ENCODE results near the gene REXO4.
"Not testable (repeated sequence)": the region's sequence is repeated elsewhere in the genome, so short reads cannot be mapped to it uniquely, and the experiment has no call there.

Gene REXO4

DNA sequence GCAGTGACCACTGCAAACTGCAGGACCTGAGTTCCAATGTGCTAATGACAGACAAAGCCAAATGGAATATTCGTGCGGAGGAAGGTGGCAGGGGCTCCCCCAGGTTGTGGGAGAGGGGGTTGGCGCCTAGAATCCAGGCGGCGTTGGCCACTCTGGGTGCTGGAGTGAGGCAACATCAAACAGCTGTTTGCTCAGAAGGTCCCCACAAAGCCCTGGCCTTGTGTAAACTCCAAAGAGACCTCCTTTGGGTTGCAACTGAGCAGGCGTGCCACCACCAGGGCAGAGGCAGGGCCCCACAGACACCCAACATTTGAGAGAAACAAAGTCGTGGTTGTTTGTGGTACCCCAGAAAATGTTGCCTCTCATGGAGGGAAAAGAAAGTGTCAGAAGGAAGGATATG lies 27.1 kb downstream of the REXO4 start:
- no peak for DNase-seq (ENCODE audit: extremely low read depth in 1 of 2, low read depth in 1 of 2)

DNA sequence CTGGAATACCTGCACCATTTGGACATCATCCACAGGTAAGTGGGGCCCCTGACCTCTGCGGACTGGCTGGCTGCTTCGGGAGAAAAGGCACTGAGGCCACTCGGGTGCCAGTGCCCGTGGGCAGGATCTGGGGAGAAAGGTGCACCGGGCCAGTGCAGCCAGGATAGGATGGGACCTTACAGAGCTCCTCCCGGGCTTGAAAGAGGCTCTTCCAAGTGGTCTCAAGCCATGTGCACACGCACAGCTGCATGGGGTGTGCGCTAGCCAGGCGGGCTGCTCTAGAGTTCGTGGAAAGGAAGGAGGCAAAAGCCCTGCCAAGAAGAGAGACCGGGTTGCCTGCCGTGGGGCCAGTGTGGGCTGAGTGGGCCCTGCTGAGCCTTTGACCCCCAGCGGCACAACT lies 28.2 kb downstream of the REXO4 start:
- DNase-seq (ENCODE audit: extremely low read depth in 1 of 2, low read depth in 1 of 2), result no peak

DNA sequence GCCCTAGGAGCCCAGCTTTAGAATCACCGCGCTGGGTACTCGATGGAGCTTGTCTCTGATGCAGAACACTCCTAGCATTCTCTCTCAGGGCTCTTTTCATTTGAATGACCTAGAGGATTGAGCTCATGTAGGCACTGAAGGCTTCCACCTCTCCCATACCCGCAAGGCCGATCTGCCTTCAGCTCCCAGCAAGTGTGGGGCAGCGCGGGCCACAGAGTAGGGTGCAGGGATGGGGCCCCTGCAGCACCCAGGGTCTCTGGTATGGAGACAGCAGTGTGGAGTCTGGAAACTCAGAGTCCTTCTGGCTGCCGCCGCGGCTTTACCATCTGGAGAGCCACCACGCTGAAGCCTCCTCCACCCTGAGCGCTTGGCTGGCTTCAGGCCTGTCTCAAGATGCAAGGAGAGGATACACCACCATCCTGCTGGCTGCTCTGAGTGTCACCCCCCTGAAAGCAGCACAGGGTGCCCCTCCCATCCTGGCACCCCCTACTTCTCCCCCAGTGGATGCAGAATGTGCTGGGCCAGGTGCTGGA lies 28.7 kb downstream of the REXO4 start:
- DNase-seq (ENCODE audit: extremely low read depth in 1 of 2, low read depth in 1 of 2), result no peak

DNA sequence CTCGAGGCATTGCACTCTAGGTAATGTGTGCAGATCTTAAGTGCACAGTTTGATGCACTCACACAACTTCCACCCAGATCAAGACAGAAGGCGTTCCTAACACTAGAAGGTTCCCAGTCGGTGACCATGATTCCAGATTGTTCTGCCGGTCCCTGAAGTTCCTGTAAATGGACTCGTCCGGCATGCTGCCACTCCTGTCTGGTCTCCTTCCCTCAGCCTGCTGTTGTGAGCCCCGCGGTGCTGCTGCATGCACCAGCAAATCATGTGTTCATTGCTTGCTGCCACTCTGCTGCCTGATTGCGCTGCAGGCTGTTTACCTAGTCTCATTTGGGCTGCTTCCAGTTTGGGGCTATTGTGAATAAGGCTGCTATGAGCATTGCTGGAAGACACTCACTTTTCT lies 30.1 kb downstream of the REXO4 start:
- DNase-seq (ENCODE audit: extremely low read depth in 1 of 2, low read depth in 1 of 2), result no peak

DNA sequence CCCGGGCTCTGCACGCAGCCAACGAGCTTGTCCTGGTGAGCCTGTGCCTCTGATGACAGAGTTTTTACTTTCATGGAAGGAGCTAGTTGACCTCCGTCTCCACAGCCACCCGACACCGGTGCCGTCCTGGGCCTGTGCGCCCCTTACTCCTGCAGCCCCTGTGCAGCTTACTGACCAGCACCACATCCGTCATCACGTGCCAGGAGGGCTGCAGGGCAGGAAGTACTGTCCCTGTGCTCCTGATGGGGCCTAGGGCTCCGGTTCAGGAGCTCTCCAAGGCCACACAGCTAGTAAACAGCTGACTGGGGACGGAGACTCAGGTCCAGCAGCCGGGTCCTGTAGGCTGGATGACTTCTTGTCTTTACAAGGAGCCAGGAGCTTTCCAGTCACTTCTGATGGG lies 31.5 kb downstream of the REXO4 start:
- no peak for DNase-seq (ENCODE audit: extremely low read depth in 1 of 2, low read depth in 1 of 2)

DNA sequence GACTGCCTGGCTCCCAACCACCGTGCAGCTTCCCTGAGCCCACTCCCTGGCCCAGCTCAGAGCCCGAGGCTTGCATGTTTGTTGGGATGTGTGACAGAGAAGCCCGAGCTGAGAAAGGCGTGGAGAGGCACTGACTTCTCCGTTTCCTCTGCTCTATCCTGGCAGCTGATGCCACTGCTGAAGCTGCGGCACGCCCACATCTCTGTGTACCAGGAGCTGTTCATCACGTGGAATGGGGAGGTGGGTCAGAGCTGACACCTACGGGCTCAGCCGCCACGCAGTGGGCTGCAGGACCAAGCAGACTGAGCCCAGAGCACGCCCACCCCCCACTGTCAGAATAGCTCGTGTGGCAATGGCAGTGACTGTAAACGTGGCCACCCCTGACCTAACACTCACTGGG lies 32.4 kb downstream of the REXO4 start:
- no peak for DNase-seq (ENCODE audit: extremely low read depth in 1 of 2, low read depth in 1 of 2)

DNA sequence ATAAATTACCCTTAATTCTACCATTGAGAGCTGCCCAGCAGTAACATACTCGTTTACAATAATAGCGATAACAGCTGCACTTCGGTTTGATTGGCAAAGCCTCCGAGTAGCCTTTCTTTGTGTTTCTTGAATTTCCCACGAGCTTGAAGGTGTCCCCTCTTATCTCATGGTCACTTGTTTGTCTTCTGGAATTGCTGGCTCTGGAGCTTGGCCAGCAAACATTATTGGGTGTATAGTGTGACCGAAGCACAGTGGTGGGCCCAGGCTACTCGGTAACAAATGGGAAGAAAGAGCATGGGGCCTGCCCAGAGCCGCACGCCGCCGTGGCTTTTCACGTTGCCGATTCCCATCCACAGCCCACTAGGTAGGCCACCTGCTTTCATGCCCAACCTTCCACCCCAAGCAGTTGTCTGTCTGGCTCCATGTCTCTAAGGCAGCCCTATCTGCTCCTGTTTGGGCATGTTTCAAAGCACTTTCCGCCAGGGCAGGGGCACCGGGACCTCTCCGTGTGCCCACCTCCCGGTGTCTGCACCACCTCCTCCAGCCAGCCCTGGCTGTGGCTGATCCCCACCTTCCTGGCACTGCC lies 33.0 kb downstream of the REXO4 start:
- no peak for DNase-seq (ENCODE audit: extremely low read depth in 1 of 2, low read depth in 1 of 2)

DNA sequence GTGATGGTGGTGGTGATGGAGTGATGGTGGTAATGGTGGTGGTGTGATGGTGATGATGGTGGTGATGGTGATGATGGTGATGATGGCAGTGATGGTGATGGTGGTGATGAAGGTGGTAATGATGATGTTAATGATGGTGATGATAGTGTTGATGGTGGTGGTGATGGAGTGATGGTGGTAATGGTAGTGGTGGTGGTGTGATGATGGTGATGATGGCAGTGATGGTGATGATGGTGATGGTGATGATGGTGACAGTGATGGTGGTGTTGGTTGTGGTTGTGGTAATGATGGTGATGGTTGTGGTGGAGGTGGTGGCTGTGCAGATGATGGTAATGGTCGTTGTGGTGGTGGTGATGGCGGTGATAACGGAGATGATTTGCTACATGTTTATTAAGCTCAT lies 34.4 kb downstream of the REXO4 start:
- DNase-seq (ENCODE audit: extremely low read depth in 1 of 2, low read depth in 1 of 2), result no peak

DNA sequence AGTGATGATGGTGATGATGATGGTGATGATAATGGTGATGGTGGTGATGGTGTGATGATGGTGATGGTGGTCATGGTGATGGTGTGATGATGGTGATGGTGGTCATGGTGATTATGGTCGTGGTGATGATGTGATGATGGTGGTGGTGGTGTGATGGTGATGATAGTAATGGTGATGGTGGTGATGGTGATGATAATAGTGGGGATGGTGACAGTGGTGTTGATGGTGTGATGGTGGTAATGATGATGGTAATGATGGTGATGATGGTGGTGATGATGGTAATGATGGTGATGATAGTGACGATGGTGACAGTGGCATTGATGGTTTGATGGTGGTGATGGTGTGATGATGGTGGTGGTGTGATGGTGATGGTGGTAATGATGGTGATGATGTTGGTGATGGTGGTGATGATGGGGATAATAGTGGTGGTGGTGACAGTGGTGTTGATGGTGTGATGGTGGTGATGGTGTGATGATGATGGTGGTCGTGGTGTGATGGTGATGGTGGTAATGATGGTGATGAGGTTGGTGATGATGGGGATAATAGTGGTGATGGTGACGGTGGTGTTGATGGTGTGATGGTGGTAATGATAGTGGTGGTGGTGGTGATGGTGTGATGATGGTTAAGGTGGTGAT lies 35.2 kb downstream of the REXO4 start:
- no peak for DNase-seq (ENCODE audit: extremely low read depth in 1 of 2, low read depth in 1 of 2)

DNA sequence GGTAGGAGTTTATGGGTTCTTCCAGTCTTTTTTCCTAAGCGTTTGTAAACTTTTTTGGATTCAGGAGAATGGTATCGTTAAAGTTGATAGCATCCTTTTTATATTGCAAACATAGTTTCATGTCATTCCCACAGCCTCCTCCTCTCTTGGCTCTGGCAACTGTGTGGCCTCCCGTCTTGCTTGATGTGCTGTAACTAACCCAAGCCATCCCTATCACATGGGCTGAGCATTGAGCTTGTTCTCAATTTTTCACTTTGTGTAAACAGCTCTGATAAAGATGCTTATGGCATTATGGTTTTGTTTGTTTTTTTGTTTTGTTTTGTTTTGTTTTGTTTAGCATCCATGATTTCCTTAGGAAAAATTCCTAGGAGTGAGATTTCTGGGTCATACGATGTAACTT lies 37.1 kb downstream of the REXO4 start:
- no peak for DNase-seq (ENCODE audit: extremely low read depth in 1 of 2, low read depth in 1 of 2)

DNA sequence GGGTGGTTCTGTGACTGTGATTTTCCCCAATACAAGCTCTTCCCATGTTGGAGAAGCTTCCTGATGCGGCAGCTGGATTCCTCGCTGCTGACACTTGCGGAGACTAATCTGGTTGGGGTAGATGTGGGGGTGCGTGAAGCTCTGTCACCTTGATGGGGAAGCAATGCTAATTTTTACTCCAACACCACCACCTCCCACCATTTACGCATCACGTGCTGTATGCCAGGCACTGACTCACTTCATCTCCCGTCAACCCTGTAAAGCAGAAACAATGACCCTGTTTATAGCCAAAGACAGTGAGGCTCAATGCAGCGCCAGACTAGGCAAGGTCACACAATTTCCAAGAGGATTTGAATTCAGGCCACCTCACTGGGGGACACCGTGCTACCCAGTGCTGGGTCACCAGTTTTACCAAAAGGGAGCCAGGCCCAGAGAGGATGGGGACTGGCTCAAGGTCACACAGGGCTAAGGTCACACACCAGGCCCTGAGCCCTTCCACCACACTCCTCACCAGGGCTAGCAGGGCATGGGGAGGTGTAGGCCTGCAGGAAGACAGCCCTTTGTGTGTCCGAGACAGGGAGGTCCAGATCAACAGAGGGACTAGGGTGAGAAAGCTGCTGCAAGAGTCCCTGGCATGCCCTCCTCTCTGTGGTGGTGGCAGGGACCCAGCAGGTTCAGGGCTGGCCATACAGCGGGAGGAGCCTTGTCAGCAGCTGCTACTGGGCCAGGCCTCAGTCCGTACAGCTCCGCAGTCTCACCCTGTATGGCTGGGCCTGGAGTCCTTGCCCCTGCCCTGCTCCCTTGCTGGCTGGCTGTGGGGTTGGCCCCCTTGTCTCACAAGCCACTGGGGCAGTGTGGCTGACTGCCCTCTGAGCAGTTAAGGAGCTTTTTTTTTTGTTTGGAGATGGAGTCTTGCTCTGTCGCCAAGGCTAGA lies 38.4 kb downstream of the REXO4 start:
- DNase-seq (ENCODE audit: extremely low read depth in 1 of 2, low read depth in 1 of 2), result no peak

DNA sequence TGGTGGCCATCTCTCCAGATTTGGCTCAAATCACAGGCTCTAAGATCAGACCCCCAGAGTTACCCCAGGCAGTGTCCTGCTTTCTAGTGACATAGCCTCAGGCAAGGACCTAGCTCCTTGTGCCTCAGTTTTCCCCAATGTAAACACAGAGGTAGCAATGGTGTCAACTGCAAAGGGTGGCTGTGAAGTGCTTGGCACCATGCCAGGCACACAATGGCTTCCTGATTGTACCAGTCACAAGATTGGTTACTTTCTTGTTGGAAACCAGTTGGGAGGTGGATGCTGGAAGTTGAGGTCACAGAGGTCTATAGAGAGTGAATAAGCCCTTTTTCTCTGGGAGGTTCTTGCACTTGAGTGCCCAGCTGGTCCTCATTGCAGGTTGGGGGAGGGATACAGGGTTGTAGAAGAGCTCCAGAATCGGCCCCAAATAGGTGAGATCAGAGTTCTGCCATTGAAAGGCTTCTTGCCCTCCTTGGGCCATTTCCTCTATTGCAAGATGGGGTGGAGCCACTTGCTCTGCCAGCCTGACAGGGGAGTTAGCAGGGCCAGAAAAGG lies 39.3 kb downstream of the REXO4 start:
- DNase-seq (ENCODE audit: extremely low read depth in 1 of 2, low read depth in 1 of 2), result no peak

DNA sequence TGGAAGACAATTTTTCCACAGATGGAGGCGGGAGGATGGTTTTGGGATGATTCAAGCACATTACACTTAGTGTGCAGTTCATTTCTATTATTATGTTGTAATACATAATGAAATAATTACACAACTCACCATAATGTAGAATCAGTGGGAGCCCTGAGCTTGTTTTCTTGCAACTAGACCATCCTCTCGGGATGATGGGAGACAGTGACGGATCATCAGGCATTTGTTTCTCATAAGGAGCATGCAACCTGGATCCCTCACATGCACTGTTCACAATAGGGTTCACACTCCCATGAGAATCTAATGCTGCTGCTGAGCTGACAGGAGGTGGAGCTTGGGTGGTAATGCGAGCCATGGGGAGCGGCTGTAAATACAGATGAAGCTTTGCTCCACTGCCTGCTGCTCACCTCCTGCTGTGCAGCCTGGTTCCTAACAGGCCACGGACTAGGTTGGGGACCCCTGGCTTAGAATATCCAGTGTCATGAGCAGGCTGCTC lies 40.0 kb downstream of the REXO4 start:
- no peak for DNase-seq (ENCODE audit: extremely low read depth in 1 of 2, low read depth in 1 of 2)

DNA sequence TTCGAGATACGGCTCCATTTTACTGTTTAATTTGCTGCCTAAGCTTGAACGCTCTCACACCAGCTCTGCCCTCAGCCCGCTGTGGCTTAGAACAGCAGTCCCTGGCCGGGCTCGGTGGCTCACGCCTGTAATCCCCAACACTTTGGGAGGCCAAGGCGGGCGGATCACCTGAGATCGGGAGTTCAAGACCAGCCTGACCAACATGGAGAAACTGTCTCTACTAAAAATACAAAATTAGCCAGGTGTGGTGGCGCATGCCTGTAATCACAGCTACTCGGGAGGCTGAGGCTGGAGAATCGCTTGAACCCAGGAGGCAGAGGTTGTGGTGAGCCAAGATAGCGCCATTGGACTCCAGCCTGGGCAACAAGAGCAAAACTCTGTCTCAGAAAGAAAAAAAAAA lies 40.5 kb downstream of the REXO4 start:
- DNase-seq (ENCODE audit: extremely low read depth in 1 of 2, low read depth in 1 of 2), result not testable (repeated sequence)

DNA sequence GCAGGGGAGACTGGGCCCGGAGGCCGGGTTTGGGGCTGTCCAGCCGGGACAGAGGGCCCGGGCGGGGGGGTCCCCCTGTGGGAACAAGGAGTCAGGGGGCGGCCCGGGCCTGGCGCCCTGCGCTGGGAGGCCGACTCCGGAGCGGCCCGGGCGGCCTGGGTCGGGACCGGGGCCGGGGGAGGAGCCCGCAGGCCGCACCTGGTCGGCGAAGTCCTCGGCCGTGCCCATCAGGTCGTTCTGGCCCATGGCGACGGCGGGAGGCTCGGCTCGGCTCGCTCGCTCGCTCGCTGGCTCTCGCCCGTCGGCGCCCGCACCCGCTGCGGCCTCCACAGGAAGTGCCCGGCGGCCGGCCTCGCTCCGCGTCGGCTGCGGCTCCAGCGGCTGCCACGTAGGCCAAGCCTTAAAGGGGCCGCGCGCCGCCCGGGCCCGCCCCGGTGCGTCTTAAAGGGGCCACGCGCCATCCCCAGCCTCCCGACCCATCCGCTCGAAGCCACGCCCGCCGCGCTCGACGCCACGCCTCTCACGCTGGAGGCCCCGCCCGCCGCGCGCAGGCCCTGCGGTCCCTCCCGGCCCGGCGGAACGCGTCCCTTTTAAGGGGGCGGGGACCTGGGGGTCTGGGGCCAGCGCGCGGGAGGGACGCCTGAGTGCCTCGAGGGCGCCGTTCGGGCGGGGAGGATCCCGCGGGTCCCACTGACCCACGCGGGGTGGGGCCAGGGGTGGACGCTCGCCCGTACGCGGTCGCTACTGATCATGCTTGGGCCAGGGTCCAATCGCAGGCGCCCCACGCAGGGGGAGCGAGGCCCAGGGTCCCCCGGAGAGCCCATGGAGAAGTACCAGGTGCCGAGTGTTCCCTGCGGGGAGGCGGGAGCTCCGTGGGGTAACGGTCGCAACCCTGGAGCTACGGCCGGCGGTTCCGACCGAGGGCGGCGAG lies 41.8 kb downstream of the REXO4 start, which contains the start of the genes STKLD1 and SURF4:
TSS of gene STKLD1 (plus strand) at position 643 of the 931 bp plus-strand sequence. CDS start at position 751, 108 bp downstream.
TSS of gene SURF4 (minus strand) at position 337 of the 931 bp plus-strand sequence. CDS start at position 246, 91 bp downstream.
- DNase-seq (ENCODE audit: extremely low read depth in 1 of 2, low read depth in 1 of 2), result peak; percentile 76 to 92

DNA sequence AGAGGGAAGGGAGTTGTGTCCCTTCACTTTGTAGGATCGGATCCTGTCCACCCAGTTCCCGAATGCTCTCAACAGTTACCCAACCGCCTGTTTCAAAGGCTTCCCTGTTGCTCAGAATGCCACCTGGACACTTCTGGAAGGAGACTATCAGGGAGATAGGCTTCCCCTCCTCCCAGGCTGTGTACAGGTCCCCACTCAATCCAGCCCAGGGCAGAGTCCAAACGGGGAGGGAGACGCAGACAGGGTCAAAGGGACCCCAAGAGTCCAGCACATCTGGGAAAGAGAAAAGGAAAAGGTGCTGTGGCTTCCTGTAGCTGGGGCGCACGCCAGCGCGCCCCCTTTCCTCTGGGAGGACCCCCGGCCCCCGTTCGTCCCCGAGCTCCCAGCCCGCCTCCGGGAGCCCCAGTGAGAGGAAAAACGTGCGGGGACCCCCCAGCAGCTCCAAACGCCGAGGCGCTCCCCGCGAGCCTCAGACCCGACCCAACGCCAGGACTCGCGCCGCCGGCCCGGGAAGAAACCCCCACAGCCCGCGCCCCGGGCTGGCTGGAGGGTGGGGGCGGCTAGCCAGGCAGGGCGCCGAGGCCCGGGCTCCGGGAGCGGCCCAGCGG lies 42.6 kb downstream of the REXO4 start:
- no peak for DNase-seq (ENCODE audit: extremely low read depth in 1 of 2, low read depth in 1 of 2)

DNA sequence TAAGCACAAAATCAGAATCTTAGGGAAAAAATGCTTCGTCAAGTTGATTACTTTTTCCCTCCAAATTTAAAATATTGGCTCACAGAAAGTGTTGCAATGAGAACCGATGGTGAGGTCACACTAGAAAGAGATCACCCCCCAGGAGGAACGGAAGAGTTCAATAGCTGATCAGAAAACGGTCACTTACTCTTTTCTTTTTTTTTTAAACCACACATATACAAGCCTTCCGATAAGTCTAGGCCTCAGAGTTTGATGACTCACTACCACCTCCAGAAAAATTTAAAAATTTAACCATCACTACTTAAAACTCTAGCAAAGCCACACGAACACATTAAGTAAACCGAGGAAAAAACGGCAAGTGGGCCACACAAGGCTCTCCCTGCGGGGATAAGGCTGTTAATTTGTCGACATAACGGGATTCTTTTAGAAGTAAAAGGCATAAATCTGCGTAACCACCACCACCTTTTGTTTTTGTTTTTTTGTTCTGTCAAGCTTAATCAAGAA lies 43.1 kb downstream of the REXO4 start:
- DNase-seq (ENCODE audit: extremely low read depth in 1 of 2, low read depth in 1 of 2), result no peak

DNA sequence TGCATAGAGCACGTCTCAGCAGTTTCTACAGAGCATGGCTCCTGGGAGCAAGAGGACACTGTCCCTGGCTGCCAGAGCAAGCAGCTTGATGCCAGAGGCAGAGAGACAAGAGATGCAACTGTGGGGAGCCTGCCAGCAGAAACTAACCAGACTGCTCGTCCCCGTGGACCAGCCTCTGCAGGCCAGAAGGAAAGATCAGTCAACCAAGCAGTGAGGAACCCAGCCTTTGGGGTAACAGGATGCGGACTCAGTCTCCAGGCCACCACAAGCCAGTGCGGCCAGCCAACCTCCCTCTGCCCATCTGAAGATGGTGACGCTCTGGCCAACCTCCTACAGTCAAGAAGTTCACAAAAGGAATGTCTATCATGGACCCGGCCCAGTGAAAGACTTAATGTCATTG lies 45.7 kb downstream of the REXO4 start:
- DNase-seq (ENCODE audit: extremely low read depth in 1 of 2, low read depth in 1 of 2), result no peak

DNA sequence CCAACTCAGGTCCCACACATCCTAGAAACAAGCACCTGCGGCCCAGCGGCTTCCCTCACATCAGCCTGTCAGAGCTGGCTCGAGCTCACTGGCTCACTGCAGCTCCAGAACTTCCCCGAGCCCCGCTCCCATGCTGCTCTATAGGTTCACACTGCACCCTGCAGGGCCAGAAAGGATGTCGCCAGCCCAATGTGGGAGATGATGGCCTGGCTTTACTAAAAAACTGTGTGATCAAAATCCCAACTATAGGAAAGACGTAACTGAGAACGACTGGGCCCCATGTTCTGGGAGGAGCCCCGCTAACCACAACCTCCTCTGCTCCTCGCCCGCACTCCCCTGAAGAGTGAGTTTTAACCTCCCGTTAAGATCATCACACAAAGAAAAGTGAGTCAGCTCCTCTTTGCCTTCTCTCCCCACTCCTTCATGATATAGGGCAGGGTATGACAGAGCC lies 46.5 kb downstream of the REXO4 start:
- DNase-seq (ENCODE audit: extremely low read depth in 1 of 2, low read depth in 1 of 2), result peak in 1 of 2 donors; percentile 51

Data from activated CD8-positive, alpha-beta memory T cell treated with anti-CD3 and anti-CD28 coated beads for 1 hour (primary cell).